ENCODE data around the gene NEDD8.

NEDD8 gene

GRCh38 chr14:24232121-24232644 is at the start of gene NEDD8:
NEDD8 (minus strand) TSS chr14:24232367; CDS start chr14:24232267, 100 bp downstream.
- DNase-seq (ENCODE audit: low spot score): peak; percentile 91

GRCh38 chr14:24281636-24282035 is 49.5 kb upstream of the NEDD8 start:
- DNase-seq (ENCODE audit: low spot score): no peak

GRCh38 chr14:24280797-24281460 is 48.8 kb upstream of the NEDD8 start:
- DNase-seq (ENCODE audit: low spot score): no peak

- DNase-seq (ENCODE audit: low spot score): no peak
Measured at GRCh38 chr14:24279301-24280186, 47.4 kb upstream of the NEDD8 start.

- DNase-seq (ENCODE audit: low spot score): no peak
Measured at GRCh38 chr14:24278424-24278823, 46.3 kb upstream of the NEDD8 start.

GRCh38 chr14:24277606-24278321 is 45.6 kb upstream of the NEDD8 start:
- no peak for DNase-seq (ENCODE audit: low spot score)

GRCh38 chr14:24277071-24277470 is 44.9 kb upstream of the NEDD8 start:
- DNase-seq (ENCODE audit: low spot score): no peak

- DNase-seq (ENCODE audit: low spot score): no peak
Measured at GRCh38 chr14:24274101-24274543, 42.0 kb upstream of the NEDD8 start.

GRCh38 chr14:24273422-24273998 is 41.3 kb upstream of the NEDD8 start:
- DNase-seq (ENCODE audit: low spot score): peak; percentile 57

- no peak for DNase-seq (ENCODE audit: low spot score)
Measured at GRCh38 chr14:24272467-24272866, 40.3 kb upstream of the NEDD8 start.

- no peak for DNase-seq (ENCODE audit: low spot score)
Measured at GRCh38 chr14:24271834-24272263, 39.7 kb upstream of the NEDD8 start.

- DNase-seq (ENCODE audit: low spot score): peak; percentile 98
Measured at GRCh38 chr14:24271134-24271833, 39.1 kb upstream of the NEDD8 start, which contains the start of gene RABGGTA. RABGGTA (minus strand) TSS chr14:24271597; CDS start chr14:24271115, 482 bp downstream.

- DNase-seq (ENCODE audit: low spot score): no peak
Measured at GRCh38 chr14:24270537-24271133, 38.5 kb upstream of the NEDD8 start.

GRCh38 chr14:24269910-24270536 is 37.9 kb upstream of the NEDD8 start:
- DNase-seq (ENCODE audit: low spot score): no peak

- no peak for DNase-seq (ENCODE audit: low spot score)
Measured at GRCh38 chr14:24269368-24269767, 37.2 kb upstream of the NEDD8 start.

- no peak for DNase-seq (ENCODE audit: low spot score)
Measured at GRCh38 chr14:24268225-24268624, 36.1 kb upstream of the NEDD8 start.

GRCh38 chr14:24267516-24267915 is 35.3 kb upstream of the NEDD8 start:
- no peak for DNase-seq (ENCODE audit: low spot score)

GRCh38 chr14:24266344-24267244 is 34.4 kb upstream of the NEDD8 start:
- DNase-seq (ENCODE audit: low spot score): no peak

GRCh38 chr14:24264298-24264697 is 32.1 kb upstream of the NEDD8 start:
- DNase-seq (ENCODE audit: low spot score): no peak
